NCI-H526 (cell line): Measurements from ENCODE around the gene SENP1.
"Not testable (repeated sequence)": the region's sequence is repeated elsewhere in the genome, so short reads cannot be mapped to it uniquely, and the experiment has no call there.

Source experiments
- DNase-seq, 2 experiments: peaks; one replicate each; lab custom pipeline; 2025; lab: John Stamatoyannopoulos, UW

The SENP1 gene

DNA sequence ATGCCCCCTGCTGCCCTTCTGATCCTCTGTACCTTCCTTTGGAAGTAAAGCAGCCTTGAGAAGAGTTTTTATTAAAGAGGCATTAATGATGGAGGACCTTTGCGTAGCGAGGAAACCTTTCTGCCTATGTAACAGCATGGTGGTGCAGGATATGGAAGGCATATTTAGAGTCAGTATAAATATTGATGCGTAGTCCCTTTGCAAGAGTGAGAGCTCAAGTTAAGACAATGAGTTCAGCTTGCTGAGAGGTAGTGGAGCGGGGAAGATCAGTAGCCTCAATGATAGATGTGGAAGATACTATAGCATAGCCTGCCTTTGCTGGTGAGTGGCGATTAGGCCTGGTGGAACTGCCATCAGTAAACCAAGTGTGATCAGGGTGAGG, 5.4 kb upstream of the SENP1 start:
- DNase-seq: not testable (repeated sequence)

GRCh38 chr12:48110691-48111311, 4.9 kb upstream of the SENP1 start:
- DNase-seq: no peak

- DNase-seq: no peak
Measured at GRCh38 chr12:48109424-48109823, 3.5 kb upstream of the SENP1 start.

GRCh38 chr12:48106681-48107613, 1.1 kb upstream of the SENP1 start:
- no peak for DNase-seq

DNA sequence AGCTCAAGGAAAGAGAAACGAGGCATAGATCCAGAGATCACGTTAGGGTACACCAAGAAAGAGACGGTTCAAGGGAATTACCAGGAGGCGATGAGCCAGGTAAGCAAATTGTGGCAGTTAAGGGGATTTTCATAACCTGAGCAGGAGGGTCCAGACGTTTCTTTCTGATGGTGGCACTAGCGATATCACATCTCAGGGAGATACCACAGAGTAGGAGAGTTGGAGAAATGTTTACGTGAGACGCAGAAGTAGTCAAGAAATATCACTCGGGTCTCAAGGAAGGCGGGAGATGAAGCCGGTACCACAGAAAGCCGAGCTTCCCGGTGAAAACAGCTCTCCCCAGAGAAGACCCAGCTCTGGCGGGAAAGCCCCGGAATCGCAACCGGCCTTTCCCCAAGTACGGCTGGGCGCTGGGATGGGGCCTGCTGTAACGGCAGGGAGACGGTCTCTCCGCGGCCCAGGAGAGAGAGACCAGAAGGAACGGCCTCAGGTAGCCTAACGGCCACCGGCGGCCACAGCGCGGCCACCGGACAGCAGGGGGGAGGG, 485 bp downstream of the SENP1 start:
- DNase-seq: peak; percentile 11 to 64

- peak; percentile 19 to 33 for DNase-seq
Measured at GRCh38 chr12:48104531-48104930, 1.3 kb downstream of the SENP1 start.

GRCh38 chr12:48092611-48093010, 13.3 kb downstream of the SENP1 start:
- DNase-seq: no peak

DNA sequence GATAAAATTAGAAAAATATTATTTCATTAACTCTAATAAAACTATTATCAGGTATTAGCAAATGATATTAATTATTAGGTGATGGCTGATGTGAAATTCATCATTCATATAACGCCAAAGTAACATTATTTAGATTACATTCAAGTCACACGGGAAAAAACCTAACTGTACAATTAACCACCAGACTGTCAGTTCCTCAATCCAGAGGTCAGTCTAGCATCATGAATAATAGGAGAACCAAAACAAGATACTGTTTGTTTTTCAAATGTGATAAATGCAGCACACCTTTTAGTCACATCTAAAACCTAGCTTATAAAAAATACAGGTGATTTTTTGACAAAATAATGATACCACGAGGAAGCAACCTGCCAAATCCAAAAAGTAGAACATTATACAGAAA, 19.6 kb downstream of the SENP1 start:
- DNase-seq: no peak

DNA sequence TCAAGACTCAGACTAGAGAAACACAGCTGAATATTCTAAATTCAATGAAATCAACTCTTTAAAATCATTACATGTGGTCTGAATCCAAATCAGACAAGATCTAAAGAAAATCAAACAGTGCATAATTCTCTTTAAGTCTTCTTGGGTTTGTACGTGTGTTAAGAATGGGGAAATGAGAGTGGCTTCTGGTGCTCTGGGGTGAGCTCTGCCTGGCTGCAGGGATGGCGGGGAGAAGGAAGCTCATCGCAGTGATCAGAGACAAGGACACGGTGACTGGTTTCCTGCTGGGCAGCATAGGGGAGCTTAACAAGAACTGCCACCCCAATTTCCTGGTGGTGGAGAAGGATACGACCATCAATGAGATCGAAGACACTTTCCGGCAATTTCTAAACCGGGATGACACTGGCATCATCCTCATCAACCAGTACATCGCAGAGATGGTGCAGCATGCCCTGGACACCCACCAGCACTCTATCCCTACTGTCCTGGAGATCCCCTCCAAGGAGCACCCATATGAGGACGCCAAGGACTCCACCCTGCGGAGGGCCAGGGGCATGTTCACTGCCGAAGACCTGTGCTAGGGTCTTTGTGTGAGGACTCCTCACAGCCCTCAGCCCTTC, 20.9 kb downstream of the SENP1 start:
- DNase-seq: no peak

DNA sequence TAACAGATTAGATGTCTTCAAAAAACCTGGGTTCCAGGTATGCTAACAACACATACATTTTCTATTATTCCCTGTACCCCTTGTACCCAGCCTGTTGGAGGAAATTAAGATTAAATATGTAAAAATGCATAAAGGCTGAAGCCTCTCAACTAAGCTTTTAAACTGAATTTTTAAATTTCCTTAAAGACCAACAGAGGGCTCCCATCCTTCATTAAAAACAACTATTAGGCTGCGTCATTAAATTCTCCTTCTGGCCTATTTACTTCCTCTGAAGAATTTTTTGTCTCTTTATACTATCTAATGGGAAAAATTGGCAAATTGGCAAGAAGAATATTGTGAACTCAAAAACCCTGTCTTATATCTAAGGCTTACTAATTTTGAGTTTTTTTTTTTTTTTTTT, 21.8 kb downstream of the SENP1 start:
- no peak for DNase-seq

DNA sequence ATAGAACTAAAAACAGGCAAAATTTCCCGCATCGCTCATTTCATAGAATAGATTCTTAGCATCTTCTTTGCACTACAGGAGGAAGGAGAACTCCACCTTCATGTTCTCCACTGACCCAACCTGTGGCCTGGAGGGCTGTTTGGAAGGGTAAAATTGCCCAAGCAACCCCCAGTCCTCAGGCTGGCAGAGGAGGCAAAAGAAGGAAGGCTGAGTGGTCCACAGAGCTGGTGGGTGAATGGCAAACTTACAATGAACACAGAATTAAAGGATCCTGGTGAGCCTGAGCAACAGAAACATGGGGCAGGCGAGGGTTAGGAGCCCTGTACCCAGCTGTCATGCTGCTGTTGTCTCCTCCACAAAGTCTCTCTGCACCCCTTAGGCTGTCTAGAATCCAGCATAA, 25.1 kb downstream of the SENP1 start:
- DNase-seq: no peak

DNA sequence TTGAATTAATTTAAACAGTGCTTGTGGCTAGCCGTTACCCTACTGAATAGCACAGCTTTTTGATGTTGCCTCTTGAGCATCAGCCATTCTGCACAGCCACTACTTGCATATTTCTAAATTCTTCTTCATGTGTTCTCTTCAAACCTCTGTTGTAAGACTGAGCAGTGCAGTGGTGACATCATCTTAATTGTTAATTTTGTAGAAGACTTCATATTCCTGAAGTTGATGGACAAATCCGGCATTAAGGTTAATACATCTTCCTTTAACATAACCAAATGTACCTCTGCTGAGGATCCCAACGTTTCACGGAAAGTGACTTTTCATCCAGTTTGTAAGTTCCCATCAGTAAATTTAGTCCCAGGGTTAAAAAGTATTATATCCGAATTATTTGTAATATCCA, 25.6 kb downstream of the SENP1 start:
- no peak for DNase-seq

- no peak for DNase-seq
Measured at GRCh38 chr12:48078901-48079300, 27.0 kb downstream of the SENP1 start.

DNA sequence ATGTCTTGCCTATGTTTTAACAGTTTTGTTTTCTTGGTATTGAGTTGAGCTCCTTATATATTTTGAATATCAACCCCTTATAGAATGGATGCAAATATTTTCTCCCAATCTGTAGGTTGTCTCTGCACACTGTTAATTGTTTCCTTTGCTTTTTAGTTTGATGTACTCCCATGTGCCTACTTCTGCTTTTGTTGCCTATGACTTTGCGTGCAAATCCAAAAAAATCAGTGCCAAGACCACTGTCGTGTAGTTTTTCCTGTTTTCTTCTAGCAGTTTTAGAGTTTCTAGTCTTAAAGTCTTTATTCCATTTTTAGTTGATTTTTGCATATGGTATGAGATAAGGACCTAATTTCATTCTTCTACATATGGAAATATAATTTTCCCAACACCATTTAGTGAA, 28.8 kb downstream of the SENP1 start:
- DNase-seq: no peak

- DNase-seq: no peak
Measured at GRCh38 chr12:48075832-48076231, 30.0 kb downstream of the SENP1 start.

- DNase-seq: no peak
Measured at GRCh38 chr12:48074266-48074665, 31.6 kb downstream of the SENP1 start.

DNA sequence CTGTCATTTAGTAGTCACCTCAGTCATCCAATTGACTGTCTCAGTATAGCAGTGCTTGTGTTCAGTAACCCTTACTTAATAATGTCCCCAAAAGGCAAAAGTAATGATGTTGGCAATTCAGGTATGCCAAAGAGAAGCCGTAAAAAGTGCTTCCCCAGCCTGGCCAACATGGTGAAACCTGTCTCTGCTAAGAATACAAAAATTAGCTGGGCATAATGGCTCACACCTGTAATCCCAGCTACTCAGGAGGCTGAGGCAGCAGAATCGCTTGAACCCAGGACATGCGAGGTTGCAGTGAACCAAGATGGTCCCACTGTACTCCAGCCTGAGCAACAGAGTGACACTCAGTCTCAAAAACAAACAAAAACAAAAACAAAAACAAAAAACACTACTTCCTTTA, 33.6 kb downstream of the SENP1 start:
- DNase-seq: no peak

DNA sequence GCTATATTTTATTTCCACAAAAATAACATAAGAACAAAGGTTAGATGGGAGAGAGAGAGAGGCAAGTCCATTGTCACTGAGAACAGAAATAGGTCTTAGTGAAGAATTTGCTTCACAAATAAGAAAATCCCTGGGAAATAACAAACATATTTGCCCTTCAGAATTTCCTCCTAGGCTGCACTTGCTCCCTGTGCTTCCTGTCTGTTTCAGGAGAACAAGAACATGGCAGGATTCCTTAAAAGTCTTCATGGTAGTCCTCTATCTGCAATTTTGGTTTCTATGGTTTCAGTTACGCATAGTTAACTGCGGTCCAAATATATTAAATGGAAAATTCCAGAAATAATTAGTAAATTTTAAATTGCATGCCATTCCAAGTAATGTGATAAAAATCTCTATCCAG, 34.1 kb downstream of the SENP1 start:
- DNase-seq: no peak

- DNase-seq: no peak
Measured at GRCh38 chr12:48070731-48071130, 35.1 kb downstream of the SENP1 start.

GRCh38 chr12:48070033-48070432, 35.8 kb downstream of the SENP1 start:
- no peak for DNase-seq

DNA sequence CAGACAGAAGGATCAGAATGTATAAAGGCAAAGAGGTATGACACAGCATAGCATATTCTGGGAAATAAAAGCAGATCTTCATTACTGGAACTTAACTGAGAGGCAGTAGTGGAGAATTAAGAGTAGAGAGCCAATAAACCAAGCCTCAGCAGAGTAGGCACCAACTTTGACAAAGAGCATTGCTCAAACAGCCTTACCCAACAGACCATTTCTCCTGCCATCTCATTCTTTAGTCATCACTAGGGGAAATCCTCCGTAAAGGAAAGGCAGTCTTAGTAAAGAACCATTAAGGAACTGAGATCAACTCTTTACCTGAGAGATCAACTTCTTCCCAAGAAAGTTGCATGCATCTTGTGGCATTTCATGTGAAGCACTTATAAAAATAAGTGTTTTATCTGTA, 36.6 kb downstream of the SENP1 start:
- DNase-seq: no peak

DNA sequence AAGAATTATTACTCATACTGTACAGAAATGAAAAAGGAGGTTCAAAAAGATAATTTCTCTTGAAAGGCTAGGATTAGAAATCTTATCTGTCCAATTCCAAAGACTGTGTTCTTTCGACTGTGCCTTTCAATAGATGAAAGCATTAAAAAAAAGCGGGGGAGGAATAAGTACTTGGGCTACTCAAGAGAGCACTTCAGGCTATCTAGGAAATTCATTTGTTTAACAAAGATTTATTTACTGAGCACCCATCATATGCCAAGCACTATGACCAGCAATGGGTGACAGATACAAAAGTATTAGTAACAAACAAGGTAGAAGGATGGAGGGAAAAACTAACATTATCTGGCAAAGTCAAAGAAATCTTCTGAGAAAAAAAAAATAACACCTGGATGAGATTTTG, 37.4 kb downstream of the SENP1 start:
- DNase-seq: no peak
